NCI-H446 (cell line): Measurements from ENCODE around the gene KSR1.

Experiments
- DNase-seq, 2 experiments: peaks; one replicate each; lab custom pipeline; 2025; lab: John Stamatoyannopoulos, UW

The KSR1 gene

DNA sequence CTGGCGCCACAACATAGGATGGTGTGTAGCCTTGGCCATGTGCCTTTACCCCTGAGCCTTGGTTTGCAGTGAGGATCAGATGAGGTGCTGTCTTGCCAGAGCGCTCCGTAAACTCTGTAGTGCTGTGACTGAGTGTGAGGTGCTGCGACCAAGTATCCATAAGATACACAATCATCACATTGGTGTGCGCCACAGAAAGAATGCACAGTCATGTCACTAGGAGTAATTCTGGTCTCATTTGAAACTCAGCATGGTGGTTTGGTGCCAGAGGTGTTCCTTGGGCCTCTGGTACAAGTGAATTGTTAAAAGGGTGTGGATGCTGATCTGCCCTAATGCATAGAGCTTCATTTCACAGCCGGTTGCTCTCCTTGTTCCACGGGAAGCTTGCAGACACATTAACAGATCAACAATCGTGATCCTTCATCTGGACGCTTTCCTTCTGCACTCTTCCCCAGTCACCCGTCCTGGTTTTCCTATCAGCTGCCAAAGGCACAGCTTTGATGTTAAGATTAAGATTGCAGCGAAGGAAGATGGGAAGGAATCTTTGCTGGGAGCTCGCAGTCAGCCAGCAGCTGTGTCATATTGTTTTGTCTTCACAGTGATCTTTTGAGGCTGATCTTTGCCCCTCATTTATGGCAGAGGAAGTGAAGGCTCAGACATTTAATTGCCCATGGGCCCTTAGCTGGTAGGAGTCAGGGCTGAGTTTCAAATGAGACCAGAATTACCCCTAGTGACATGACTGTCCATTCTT is 79.1 kb downstream of the KSR1 start:
- DNase-seq: no peak

DNA sequence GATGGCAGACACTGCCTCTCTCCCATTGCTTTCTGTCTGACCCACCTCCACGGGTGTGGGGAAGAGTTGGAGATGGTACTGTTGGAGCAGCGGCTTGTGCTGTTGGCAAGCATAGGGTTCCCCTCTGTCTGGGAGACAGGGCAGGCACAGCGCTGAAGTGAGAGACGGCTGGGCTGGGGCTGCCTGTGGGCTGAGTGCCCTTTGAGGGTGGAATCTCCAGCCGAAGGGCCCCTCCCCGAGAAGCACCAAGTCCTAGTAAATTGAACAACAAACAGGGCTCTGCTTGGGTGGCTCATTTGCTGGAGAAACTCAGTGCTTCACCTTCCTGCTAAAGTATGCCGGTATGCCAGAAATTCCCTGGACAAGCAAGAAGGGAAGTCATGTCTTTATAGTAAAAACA is 79.7 kb downstream of the KSR1 start:
- no peak for DNase-seq

DNA sequence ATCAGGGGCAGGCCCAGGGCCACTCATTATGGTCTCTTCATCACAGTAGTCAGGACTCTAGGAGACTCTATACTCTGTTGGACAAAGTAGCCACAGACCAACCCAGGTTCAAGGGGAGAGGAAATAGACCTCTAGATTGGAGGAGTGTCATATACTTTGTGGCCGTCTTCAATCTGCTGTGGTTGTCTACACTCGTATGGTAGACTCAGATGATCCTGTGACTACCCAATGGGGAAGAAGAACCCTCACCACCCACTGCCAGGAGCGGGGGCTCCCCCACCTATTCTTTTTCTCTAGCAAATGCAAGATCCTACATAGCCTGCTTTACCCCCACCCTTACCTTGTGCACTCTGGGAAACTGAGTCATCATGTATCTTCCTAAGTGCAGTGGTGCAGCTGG is 80.5 kb downstream of the KSR1 start:
- no peak for DNase-seq

DNA sequence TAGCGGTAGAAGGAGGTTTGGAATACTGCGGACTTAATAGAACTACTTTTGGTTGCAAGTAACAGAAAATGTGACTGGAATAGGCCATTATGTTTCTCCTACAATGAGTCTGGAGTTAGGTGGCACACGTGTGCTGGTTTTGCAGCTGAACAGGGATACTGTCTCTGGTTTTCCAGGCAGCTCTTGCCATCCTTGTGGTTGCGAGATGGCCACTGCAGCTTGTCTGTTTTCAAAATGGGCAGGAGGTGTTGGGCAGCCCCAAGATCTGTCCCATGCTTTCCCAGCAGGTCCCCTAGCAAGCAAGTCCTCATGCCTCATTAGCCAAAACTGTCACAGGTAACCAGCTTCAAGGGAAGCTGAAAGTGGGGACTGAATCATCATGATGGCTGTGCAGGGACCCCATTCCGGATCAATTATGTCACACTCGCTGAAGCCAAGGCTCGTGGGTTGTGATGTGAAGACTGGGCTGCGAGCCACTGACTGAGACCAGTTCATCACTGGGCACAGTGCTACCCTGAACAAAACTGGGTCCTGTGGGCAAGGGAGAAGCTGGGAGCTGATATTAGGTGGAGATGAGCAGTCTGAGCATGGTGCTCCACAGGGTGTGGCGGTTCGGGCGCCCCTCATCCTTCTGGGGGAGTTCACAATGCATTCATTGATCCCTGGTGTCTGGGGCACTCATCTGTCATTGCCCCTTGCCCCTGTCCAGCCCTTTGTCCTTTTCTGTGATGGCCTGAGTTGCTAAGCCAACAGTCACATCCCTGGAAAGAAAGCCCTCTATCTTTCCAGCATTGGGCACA is 82.1 kb downstream of the KSR1 start:
- no peak for DNase-seq

DNA sequence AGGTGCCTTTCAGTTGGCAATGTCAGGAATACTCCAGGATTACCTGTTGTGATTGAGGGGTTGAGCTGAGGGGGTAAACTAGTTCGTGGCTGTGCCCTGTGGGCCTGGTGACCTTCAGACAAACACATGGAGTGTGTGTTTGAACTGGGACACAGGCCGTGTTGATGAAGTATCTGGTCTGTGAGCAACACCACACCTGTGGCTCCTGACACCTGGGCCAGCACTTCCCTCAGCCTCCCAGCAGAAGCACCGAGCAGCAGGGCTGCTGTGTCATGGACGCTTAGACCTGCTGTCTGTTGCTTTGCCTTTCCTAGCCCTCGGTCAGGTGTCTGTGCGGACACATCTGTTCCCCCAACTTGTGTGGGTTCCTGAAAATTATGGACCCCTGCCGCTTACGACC is 82.9 kb downstream of the KSR1 start:
- DNase-seq: no peak

DNA sequence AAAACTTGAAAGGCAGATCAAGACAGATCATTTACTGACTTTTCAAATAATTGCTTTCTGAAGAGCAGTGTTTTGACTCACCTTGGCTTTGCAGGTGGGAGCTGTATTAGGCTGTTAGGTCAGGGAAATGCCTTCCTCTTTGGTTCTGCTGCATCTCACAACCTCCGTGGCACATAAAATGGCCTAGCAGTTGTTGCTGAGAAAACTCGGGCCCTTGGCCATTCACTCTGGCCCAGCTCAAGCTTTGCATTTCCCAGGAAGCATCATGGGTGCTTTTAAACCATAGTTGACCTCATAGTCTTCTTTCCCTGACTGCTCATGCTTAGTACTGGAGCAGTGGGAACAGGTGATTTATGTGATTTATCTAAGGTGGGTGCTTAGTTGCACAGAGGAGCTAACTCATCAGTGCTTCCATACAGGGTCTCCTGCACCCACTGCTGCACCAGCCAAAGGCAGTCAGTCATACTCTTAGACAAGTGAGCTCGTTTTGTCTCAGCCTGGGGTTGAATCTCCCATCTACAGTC is 83.6 kb downstream of the KSR1 start:
- DNase-seq: no peak

DNA sequence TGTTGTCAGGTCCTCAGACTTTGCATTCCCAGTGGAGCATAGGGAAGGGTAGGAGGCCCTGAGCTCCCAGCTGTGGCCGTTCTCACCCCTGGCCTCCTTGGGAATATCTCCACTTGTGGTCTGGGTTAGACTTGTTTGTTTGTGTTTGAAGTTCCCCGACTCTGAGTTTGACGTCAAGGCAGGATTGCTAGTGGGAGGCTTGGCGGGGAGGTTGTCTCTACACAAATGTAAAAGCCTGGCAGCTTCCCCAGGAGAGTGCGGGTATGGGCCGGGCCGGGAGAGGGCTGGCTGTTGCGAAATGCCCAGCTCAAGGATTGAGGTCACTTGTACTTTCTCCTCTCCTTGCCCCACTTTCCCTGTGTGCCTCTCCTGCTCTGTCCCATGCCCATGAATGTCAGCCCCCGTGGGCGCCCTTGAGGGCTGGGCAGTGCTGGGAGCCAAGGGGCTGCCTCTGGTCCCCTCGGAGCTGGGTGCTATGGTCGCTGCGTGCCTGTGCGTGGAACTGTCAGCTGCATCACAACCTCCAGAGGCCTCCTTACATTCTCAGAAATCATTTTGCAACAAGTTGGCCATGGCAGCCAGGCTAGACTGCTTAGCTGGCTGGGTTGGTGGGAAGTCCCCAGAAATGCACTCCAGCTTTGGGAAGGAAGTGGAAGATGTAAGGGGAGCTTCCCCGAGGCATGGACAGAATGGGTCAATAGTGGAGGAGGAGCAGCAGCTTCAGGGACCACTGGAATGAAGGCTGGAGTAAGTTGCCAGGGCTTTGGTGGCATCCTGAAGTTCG is 84.3 kb downstream of the KSR1 start:
- no peak for DNase-seq

DNA sequence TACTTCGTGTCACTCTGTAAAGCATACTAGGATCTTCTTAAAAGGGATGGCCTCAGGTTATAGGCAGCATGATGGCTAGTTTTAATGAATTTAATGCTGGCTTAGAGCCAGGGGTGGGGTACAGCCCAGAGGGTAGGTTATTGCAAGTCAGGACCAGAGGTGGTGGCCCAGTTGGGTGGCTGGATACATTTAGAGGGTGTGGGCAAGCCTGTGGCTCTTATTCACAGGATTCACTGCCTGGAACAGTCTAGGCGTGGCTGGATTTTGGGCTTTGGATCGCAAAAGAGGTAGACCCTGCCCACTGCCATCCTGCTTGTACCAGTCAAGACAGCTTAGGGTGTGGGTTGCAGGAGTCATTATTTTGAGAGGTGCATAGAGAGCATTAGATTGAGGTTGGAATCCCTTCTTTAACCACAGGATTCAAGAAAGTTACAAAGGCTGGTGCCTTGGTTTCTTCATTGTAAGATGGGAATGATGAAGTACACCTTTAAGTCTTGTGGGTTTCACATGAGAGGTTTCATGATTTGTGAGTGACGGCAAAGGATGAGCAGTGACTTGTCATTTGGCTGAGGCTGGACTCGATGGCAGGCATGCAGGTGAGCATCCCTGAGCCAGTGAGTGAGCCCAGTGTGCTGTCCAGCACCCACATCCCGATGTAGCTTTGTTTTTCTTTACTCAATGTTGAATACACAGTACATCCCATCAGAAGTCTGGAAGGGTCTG is 85.2 kb downstream of the KSR1 start:
- DNase-seq: no peak

DNA sequence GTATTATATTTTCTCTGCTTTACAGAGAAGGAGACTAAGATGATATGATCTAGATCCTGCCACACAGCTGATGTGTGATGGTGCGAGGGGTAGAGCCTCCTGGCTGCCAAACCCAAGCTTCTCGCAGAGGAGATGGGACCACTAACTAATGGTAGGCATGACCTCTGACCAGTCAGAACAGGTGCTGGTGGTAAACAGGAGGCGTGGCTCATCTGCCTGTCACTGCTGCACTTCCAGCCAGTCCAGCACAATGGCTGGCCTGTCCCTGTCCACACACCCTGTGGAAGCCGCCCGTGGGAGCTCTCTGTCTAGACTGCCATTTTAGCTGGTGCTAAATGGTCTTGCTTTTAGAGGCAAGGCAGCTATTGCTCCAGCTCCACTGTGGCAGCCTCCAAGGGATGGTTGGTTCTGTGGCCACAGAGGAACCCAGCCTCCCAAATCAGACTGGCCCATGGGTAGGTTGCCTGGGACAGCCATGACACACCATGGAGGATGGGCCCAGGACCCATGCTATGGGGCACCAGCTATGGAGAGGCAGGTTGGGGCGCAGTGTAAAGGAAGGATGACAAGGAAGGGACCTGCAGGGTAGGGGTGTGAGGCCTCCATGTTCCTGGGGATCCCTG is 86.7 kb downstream of the KSR1 start:
- DNase-seq: no peak

DNA sequence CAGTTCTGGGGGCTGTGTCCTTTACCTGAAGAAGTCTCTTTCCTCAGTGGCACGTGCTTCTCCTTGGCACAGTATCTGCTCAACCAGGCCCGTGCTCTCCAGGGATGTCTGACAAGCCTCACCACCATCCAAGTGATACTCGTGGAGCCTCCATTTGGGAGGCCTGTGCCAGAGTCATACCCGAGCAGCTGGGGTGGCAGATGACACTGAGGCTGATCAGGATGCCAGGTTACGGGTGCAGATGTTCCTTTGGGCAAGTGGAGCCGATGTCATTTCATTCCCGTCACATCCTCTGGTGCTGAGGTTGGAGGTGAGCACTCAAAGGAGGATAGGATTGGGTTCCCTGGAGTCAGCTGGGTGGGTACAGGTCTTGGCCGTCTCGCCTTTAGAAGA is 87.2 kb downstream of the KSR1 start:
- no peak for DNase-seq

DNA sequence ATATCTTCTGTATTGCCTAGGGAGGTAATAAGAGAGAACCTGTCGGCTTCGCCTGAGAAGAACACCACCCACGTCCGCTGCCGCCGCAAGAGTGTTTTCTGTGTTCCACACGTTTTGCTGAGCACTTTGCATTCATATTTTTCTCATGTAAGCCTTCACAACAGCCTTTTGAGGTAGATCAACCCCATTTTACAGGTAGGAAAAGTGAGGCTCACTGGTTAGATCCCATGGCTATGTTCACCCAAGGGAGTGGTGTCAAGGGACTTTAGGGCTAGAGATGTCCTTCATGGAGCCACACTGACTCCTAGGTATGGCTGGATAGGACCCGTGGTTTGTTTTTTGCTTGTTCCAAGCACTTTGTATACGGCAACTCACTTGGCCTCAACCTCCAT is 87.7 kb downstream of the KSR1 start:
- DNase-seq: no peak

DNA sequence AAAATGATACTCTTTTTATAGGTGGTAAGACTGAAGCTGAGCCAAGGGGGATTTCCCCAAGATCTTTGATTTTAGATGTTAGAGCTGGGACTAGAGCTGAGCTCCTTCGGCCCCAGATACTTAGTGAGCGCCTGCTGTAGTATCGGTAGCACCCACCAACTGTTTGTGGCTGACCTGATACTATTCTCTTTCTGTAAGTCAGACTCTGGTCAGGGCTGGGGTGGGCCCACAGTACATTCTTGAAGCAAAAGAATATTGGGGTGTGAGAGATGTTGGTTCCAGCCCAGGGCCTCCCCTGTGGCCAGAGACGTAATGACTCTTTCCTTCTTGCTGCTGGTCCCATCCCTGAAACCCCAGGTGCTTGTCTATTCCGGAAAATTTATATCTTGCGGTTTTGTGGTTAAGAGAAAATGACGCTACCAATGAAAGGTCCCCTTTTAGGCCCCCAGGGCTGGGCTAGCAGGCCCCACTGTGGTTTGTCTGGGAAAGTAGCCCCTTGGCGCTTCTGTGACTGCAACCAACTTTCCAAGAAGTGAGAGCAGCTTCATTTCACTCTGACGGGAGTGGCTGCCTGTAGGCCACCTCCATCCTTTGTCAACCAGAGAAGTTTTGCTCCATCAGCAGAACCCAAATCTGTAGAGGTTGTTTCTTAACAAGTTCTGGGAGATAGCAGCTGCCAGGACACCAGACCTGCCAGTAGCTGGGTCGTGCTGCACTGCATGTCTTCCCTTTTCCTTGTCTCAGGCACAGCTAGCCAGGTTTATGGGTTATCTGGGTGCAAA is 88.3 kb downstream of the KSR1 start:
- DNase-seq: no peak

DNA sequence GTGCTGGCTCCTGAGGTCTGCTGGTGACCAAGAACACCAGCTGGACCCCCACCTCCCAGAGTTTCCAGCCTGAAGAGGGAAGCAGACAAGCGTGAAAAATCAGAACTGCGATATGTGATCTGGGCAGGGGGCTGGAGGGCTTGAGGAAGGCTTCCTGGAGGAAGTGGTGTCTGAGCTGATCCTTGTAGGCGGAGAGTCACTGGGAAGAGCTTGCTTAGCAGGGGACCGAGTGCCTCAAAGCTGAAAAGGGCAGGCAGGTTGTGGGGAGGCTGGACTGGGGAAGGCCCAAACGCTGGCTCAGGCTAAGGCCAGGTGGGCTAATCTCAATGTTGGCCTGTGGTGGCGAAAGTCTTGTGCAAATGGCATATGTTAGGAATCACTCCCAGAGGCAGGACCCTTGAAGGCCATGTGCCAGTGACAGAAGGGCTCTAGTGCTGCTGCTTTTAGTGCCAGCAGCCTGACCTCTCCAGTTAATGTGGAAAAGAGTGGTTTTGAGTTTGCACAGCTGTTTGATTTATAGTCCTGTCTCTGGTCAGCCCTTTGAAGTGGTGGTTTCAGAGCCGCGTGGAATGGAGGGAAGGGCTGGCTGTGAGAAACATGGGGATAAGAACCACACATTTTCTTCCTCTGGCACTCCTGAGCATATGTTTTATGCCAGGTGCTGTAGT is 89.4 kb downstream of the KSR1 start:
- DNase-seq: no peak

DNA sequence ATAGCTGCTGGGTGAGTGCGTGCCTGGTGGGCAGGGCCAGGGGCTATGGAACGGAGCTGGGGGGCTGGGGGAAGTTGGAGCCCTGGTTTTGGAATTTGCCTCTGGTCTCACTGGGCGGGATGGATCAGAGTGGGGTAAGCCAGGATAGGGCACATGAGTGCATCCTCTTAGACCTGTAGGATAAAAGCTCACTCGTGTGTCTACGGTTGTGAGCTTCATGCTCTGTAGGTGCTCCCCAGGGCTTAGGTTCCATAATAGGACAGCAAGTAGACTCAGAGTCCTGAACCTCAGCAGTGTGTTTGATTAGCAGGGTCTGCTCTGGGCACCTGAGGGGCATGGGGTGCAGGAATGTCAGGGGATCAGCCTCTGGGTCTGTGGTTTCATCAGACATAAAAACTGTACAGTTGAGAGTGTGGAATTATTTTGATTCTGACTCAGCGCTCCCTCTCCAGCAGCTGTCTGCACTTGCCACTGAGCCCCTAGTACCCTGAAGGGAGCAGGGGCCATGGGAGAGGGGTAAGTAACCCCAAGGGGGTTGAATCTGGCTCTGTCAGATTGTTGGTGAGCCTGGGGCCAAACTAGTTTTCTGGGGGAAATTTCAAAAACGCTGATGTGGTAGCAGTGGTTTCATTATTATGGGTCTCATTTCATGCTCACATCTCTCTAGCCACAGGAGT is 90.5 kb downstream of the KSR1 start:
- no peak for DNase-seq

DNA sequence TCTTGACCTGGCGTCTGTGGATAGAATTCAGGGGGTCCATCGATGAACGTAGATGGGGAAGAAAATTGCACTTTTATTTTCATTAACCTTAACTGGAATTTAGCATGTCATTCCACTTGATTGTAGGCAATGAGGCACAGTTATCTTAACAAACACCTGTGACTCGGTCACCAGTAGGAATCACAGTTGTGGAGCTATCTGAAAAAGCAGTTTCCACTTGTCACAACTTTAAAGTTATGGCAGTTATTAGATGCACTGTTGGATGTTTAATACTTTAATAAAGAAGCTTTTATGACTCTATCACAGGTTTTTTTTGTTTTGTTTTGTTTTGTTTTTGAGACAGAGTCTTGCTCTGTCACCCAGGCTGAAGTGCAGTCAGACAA is 91.0 kb downstream of the KSR1 start:
- DNase-seq: no peak

DNA sequence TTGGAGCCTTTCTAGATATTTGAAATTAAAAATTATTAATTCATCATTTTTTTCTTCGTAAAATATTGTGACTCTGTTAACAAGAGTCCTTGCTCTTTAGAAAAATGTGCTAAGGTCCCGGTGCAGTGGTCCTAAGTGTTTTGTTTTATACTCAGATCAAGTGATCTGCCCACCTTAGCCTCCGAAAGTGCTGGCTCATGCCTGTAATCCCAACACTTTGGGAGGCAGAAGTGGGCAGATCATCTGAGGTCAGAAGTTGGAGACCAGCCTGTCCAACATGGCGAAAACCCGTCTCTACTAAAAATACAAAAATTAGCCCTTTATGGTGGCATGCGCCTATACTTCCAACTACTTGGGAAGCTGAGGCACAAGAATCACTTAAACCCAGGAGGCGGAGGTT is 92.1 kb downstream of the KSR1 start:
- no peak for DNase-seq

DNA sequence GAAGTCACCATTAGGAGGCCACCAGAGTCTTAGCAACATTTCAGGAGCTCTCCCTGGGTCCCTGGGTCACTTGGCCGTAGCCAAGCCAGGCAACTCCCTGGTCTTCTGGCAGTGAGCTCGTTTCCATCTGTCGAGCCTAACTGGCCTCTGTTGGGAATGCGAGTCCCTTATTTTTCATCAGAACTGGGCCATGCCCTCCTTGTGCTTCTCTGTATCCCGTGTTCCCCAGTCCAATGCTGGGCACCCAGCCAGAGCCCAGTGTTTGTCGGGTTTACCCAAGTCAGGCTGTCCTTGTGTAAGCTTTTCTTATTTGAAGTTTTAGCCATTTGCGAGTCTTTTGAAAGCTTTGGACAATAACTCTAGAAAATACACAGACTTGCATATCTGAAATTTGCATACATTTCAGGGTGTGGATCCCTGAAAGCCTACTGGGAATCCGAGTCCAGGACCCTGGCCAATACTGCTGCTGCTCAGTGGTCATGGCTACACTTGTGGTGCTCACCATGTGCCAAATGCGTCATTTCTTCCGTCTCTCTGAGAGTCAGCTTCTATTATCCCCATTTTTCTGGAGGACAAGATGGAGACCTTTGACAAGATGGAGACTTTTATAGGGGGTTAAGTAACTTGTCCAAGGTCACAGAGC is 93.1 kb downstream of the KSR1 start:
- DNase-seq: no peak

DNA sequence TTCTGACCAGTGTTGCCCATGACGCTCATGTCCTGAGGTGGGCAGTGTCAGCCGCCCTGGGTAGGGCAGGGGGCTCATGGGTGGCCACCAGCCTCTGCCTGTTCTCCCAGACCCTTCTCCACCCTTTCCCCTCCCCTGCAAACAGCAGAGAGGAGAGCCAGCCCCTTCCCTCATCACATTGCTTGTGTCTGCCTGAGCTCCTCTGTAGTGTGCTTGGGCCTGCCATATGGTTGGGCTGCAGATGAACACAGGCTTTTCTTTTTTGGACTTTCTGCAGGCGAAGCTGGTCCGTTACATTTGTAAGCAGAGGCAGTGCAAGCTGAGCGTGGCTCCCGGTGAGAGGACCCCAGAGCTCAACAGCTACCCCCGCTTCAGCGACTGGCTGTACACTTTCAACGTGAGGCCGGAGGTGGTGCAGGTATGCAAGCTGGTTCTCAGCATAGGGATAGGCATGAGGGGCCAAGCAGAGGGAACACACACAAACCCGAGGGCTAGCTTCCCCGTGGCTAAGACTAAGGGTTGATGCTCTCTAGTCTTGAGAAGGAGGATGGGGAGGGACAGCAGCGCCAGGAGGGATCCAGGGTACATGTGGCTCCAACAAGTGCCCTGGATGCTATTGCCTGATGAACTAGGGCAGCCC is 94.2 kb downstream of the KSR1 start:
- DNase-seq: no peak
